Trophoblast cell (in vitro differentiated cells and primary cell): ENCODE measurements around the gene TYK2.
"Not testable (repeated sequence)": the region's sequence is repeated elsewhere in the genome, so short reads cannot be mapped to it uniquely, and the experiment has no call there.

Source experiments
- DNase-seq, 2 donors: peaks; one replicate each; pipeline ENCODE4 v3.0.0-alpha.2; 2016
- H2AFZ ChIP-seq: 2 replicates; pipeline ENCODE4 v1.6.1; 2013; ENCODE audit warnings: low read length, moderate library complexity, mild to moderate bottlenecking; ENCODE audit not compliant: insufficient read depth, poor library complexity
- H2AK5ac ChIP-seq: 2 replicates; pipeline ENCODE4 v1.6.1; 2013; ENCODE audit warnings: mild to moderate bottlenecking, low read length
- H2BK120ac ChIP-seq: 2 replicates; pipeline ENCODE4 v1.6.1; 2013; ENCODE audit warnings: low read length, mild to moderate bottlenecking, moderate library complexity; ENCODE audit not compliant: insufficient read depth, poor library complexity
- H2BK12ac ChIP-seq: 2 replicates; pipeline ENCODE4 v1.6.1; 2013; ENCODE audit warnings: mild to moderate bottlenecking, low read length, moderate library complexity
- H2BK5ac ChIP-seq: 2 replicates; pipeline ENCODE4 v1.6.1; 2013; ENCODE audit warnings: low read length, low read depth, moderate library complexity, mild to moderate bottlenecking; ENCODE audit not compliant: poor library complexity
- H3K14ac ChIP-seq: 2 replicates; pipeline ENCODE4 v1.6.1; 2013; ENCODE audit warnings: mild to moderate bottlenecking, low read length
- H3K18ac ChIP-seq: 2 replicates; pipeline ENCODE4 v1.6.1; 2013; ENCODE audit warnings: mild to moderate bottlenecking, low read length
- H3K23ac ChIP-seq: 2 replicates; pipeline ENCODE4 v1.6.1; 2013; ENCODE audit warnings: low read length
- H3K27ac ChIP-seq: 2 replicates; pipeline ENCODE4 v1.5.1; 2013; ENCODE audit warnings: low read depth, mild to moderate bottlenecking, inconsistent platforms, low read length, moderate library complexity
- H3K27me3 ChIP-seq: 2 replicates; pipeline ENCODE4 v1.6.1; 2013; ENCODE audit warnings: inconsistent platforms, mild to moderate bottlenecking, low read length, moderate library complexity; ENCODE audit not compliant: insufficient read depth
- H3K36me3 ChIP-seq, 2 experiments: 1 replicate in 1 of 2; 2 replicates in 1 of 2; pipeline ENCODE4 v1.6.1; 2013; ENCODE audit warnings: low read length in 2 of 2, mild to moderate bottlenecking in 2 of 2, moderate library complexity in 1 of 2; ENCODE audit not compliant: insufficient read depth in 2 of 2, control insufficient read depth in 1 of 2
- H3K4ac ChIP-seq: 2 replicates; pipeline ENCODE4 v1.6.1; 2013; ENCODE audit warnings: low read depth, mild to moderate bottlenecking, low read length, moderate library complexity
- H3K4me1 ChIP-seq, 2 experiments: 1 replicate in 1 of 2; 2 replicates in 1 of 2; pipeline ENCODE4 v1.6.1; 2013; ENCODE audit warnings: low read length in 2 of 2, mild to moderate bottlenecking in 2 of 2, moderate library complexity in 1 of 2; ENCODE audit not compliant: insufficient read depth in 2 of 2, control insufficient read depth in 1 of 2
- H3K4me2 ChIP-seq: 2 replicates; pipeline ENCODE4 v1.6.1; 2013; ENCODE audit warnings: inconsistent platforms, mild to moderate bottlenecking, low read length, moderate library complexity
- H3K4me3 ChIP-seq: 2 replicates; pipeline ENCODE4 v1.5.1; 2013; ENCODE audit warnings: mild to moderate bottlenecking, low read depth, low read length, inconsistent platforms
- H3K79me1 ChIP-seq: one replicate; pipeline ENCODE4 v1.6.1; 2013; ENCODE audit warnings: low read length
- H3K79me2 ChIP-seq: 2 replicates; pipeline ENCODE4 v1.6.1; 2013; ENCODE audit warnings: low read length, mild to moderate bottlenecking; ENCODE audit not compliant: control insufficient read depth, insufficient read depth, poor library complexity
- H3K9ac ChIP-seq: 2 replicates; pipeline ENCODE4 v1.6.1; 2013; ENCODE audit warnings: mild to moderate bottlenecking, low read length
- H3K9me3 ChIP-seq: 2 replicates; pipeline ENCODE4 v1.6.1; 2013; ENCODE audit warnings: low read depth, mild to moderate bottlenecking, control low read depth, inconsistent platforms, low read length; ENCODE audit not compliant: insufficient read depth
- H4K12ac ChIP-seq: 2 replicates; pipeline ENCODE4 v1.6.1; 2013; ENCODE audit warnings: low read depth, mild to moderate bottlenecking, low read length, moderate library complexity
- H4K8ac ChIP-seq: 2 replicates; pipeline ENCODE4 v1.6.1; 2013; ENCODE audit warnings: low read depth, mild to moderate bottlenecking, low read length, moderate library complexity
- H4K91ac ChIP-seq: one replicate; pipeline ENCODE4 v1.6.1; 2013; ENCODE audit warnings: low read depth, mild to moderate bottlenecking, low read length, moderate library complexity
- WGBS: extraction: QIAGEN DNeasy Blood & Tissue Kit; methylation state at CpG from one replicate; pipeline ENCODE4 v1.1.7; 2013; ENCODE audit warnings: missing lambda C conversion rate; ENCODE audit not compliant: insufficient read length, insufficient coverage; ENCODE audit errors: extremely low coverage; 5-methylcytosine and 5-hydroxymethylcytosine counted together

Gene TYK2

DNA sequence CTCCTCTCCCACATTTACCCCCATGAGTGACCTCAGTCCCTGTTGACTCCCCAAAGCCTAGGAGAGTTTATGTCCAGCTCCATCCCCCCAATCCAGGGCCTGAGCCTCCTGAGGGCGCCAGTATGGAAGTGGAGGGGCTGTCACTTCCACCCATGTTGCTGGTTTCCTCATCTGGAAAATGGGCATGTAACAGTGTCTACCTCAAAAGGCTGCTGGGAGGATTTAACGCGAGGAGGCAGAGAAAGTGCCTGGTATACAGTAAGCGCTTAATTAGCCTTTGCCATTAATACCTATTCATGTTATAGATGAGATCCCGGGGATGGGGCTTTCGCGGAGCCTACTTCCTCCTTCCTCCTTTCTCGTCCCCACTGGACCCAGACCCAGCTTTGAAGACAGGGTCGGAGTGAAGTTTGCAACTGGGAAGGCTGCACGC lies 476 bp downstream of the TYK2 start:
- H3K79me1 ChIP-seq: peaks cover 8% of the 10 kb centered on the region
- peak overlapping the region; percentile 51 for H3K27ac ChIP-seq
- WGBS: no CpG with 5 or more reads among the region's 10 CpGs
- H4K8ac ChIP-seq: peak overlapping the region; percentile 89
- H2AK5ac ChIP-seq: no peak overlapping the region
- H4K91ac ChIP-seq: peak overlapping the region; percentile 63
- H3K79me2 ChIP-seq: peaks cover 6% of the 10 kb centered on the region
- H4K12ac ChIP-seq: peak overlapping the region; percentile 63
- H3K4me3 ChIP-seq: peak overlapping the region; percentile 89
- peak overlapping the region; percentile 81 for H3K14ac ChIP-seq
- H3K4me1 ChIP-seq: peaks cover 3 to 7% of the 10 kb centered on the region in 2 experiments
- peak overlapping the region; percentile 91 for H3K4me2 ChIP-seq
- no peaks in the 10 kb centered on the region for H3K9me3 ChIP-seq
- peak overlapping the region; percentile 89 for H3K9ac ChIP-seq
- H3K23ac ChIP-seq: no peak overlapping the region
- H2AFZ ChIP-seq: peak overlapping the region; percentile 75
- H2BK120ac ChIP-seq: peak overlapping the region; percentile 33
- peak overlapping the region; percentile 91 for H3K18ac ChIP-seq
- no peaks in the 10 kb centered on the region for H3K27me3 ChIP-seq
- DNase-seq: no peak
- peak overlapping the region; percentile 38 for H3K4ac ChIP-seq
- peak overlapping the region; percentile 55 for H2BK5ac ChIP-seq
- no peak overlapping the region for H2BK12ac ChIP-seq
- H3K36me3 ChIP-seq: peaks cover 9 to 14% of the 10 kb centered on the region in 2 experiments

- Histone ChIP-seq H4K91ac (no peak overlapping the region), H3K27ac (no peak overlapping the region), H3K4ac (no peak overlapping the region), H3K4me2 (no peak overlapping the region), H2AFZ (no peak overlapping the region), H2BK12ac (no peak overlapping the region), H3K4me1 (peaks cover 3 to 7% of the 10 kb centered on the region in 2 experiments), H3K79me1 (peaks cover 8% of the 10 kb centered on the region), H3K14ac (no peak overlapping the region), H2BK5ac (no peak overlapping the region), H3K18ac (no peak overlapping the region), H3K23ac (no peak overlapping the region), H3K9me3 (no peaks in the 10 kb centered on the region), H4K12ac (no peak overlapping the region), H3K79me2 (peaks cover 6% of the 10 kb centered on the region), H3K9ac (no peak overlapping the region), H3K4me3 (no peak overlapping the region), H4K8ac (no peak overlapping the region), H3K36me3 (peaks cover 12 to 18% of the 10 kb centered on the region in 2 experiments), H3K27me3 (no peaks in the 10 kb centered on the region), H2BK120ac (no peak overlapping the region), H2AK5ac (no peak overlapping the region)
- no peak for DNase-seq
- WGBS: no CpG with 5 or more reads among the region's 8 CpGs
These were observed 2.2 kb downstream of the TYK2 start for GRCh38 chr19:10378124-10378523.

- not testable (repeated sequence) for H3K79me1 ChIP-seq
These were observed 3.2 kb downstream of the TYK2 start for GRCh38 chr19:10377140-10377640.

GRCh38 chr19:10374931-10375330 lies 5.4 kb downstream of the TYK2 start:
- Histone ChIP-seq H4K8ac (no peak overlapping the region), H3K36me3 (peaks cover 12 to 22% of the 10 kb centered on the region in 2 experiments), H4K91ac (no peak overlapping the region), H3K4me1 (peaks cover 0 to 2% of the 10 kb centered on the region in 2 experiments), H3K4ac (no peak overlapping the region), H3K14ac (no peak overlapping the region), H2BK12ac (no peak overlapping the region), H2AFZ (no peak overlapping the region), H3K9me3 (no peaks in the 10 kb centered on the region), H3K9ac (no peak overlapping the region), H3K4me2 (no peak overlapping the region), H3K18ac (no peak overlapping the region), H3K27ac (no peak overlapping the region), H3K79me2 (peaks cover 2% of the 10 kb centered on the region), H3K4me3 (no peak overlapping the region), H4K12ac (no peak overlapping the region), H3K79me1 (no peaks in the 10 kb centered on the region), H2BK120ac (no peak overlapping the region), H2BK5ac (no peak overlapping the region), H2AK5ac (no peak overlapping the region), H3K23ac (no peak overlapping the region), H3K27me3 (no peaks in the 10 kb centered on the region)
- WGBS: no CpG with 5 or more reads among the region's 5 CpGs
- DNase-seq: no peak

More at GRCh38 chr19:10377140-10377640, 3.2 kb downstream of the TYK2 start:
- not testable (repeated sequence) for H4K91ac ChIP-seq, H3K4ac ChIP-seq, H3K27me3 ChIP-seq, H3K14ac ChIP-seq, H2AFZ ChIP-seq, H3K9ac ChIP-seq, H3K4me2 ChIP-seq, H2AK5ac ChIP-seq, H4K12ac ChIP-seq, H2BK120ac ChIP-seq, H3K4me3 ChIP-seq, H2BK5ac ChIP-seq, H3K4me1 ChIP-seq, H3K79me2 ChIP-seq, H2BK12ac ChIP-seq, H3K9me3 ChIP-seq, DNase-seq, H3K27ac ChIP-seq, H3K23ac ChIP-seq, H3K18ac ChIP-seq, H4K8ac ChIP-seq
- no CpG with 5 or more reads among the region's 2 CpGs for WGBS
- peaks cover 12 to 18% of the 10 kb centered on the region in 2 experiments for H3K36me3 ChIP-seq
